Common myeloid progenitor, CD34-positive (primary cell): ENCODE data around the gene GPR148.
"Not testable (repeated sequence)": the region's sequence is repeated elsewhere in the genome, so short reads cannot be mapped to it uniquely, and the experiment has no call there.

Experiments
- CTCF ChIA-PET: fragments of 350-600 bp; sonication (Branson Sonifier 250); formaldehyde crosslinking; loops from one replicate; lab custom pipeline; 2021; ENCODE audit warnings: antibody characterized with exemption; lab: Charles Lee
- POLR2A ChIA-PET: fragments of 350-600 bp; sonication (Branson Sonifier 250); formaldehyde crosslinking; loops from one replicate; lab custom pipeline; 2021; ENCODE audit warnings: antibody characterized with exemption; lab: Charles Lee
- DNase-seq, 3 donors: peaks; one replicate each; pipeline versions ENCODE4 v3.0.0 to v3.0.0-alpha.2; 2013
- H3K27ac ChIP-seq, 2 experiments: 1 replicate in 1 of 2; 2 replicates in 1 of 2; pipeline ENCODE4 v1.7.0; 2013; ENCODE audit warnings: inconsistent platforms in 2 of 2, low read length in 2 of 2, mild to moderate bottlenecking in 2 of 2, low read depth in 1 of 2, moderate library complexity in 1 of 2; ENCODE audit not compliant: severe bottlenecking in 2 of 2, insufficient read depth in 1 of 2, poor library complexity in 1 of 2
- H3K27me3 ChIP-seq, 5 experiments: replicated peaks in 2 of 5; 1 replicate in 3 of 5; 2 replicates in 2 of 5; pipeline versions ENCODE4 v1.6.1 to v1.7.0; 2013; ENCODE audit warnings: low read length in 4 of 5, mild to moderate bottlenecking in 2 of 5, moderate library complexity in 2 of 5, inconsistent platforms in 1 of 5; ENCODE audit not compliant: insufficient read depth in 5 of 5, control insufficient read depth in 4 of 5
- H3K36me3 ChIP-seq, 4 experiments: 1 replicate in 2 of 4; 2 replicates in 2 of 4; pipeline versions ENCODE4 v1.6.1 to v1.7.0; 2013; ENCODE audit warnings: low read length in 3 of 4, control low read depth in 1 of 4, mild to moderate bottlenecking in 1 of 4; ENCODE audit not compliant: control insufficient read depth in 4 of 4, insufficient read depth in 4 of 4
- H3K4me1 ChIP-seq, 4 experiments: 1 replicate in 3 of 4; 2 replicates in 1 of 4; pipeline versions ENCODE4 v1.6.1 to v1.7.1; 2013; ENCODE audit warnings: low read length in 3 of 4, mild to moderate bottlenecking in 3 of 4, control low read depth in 1 of 4, inconsistent platforms in 1 of 4, moderate library complexity in 1 of 4; ENCODE audit not compliant: control insufficient read depth in 4 of 4, insufficient read depth in 4 of 4; ENCODE audit errors: control extremely low read depth in 1 of 4
- H3K4me3 ChIP-seq, 7 experiments: 1 replicate in 4 of 7; 2 replicates in 3 of 7; pipeline versions ENCODE4 v1.5.1 to v1.7.0; 2013; ENCODE audit warnings: mild to moderate bottlenecking in 7 of 7, low read length in 6 of 7, moderate library complexity in 6 of 7, inconsistent platforms in 2 of 7, low read depth in 2 of 7, control low read depth in 1 of 7; ENCODE audit not compliant: insufficient read depth in 4 of 7, control insufficient read depth in 1 of 7; ENCODE audit errors: extremely low read depth in 1 of 7
- H3K9me3 ChIP-seq, 5 experiments: 1 replicate in 4 of 5; 2 replicates in 1 of 5; pipeline versions ENCODE4 v1.6.1 to v1.7.1; 2013; ENCODE audit warnings: low read length in 4 of 5, mild to moderate bottlenecking in 2 of 5, inconsistent platforms in 1 of 5, low read depth in 1 of 5, moderate library complexity in 1 of 5; ENCODE audit not compliant: control insufficient read depth in 4 of 5, insufficient read depth in 2 of 5; ENCODE audit errors: control extremely low read depth in 1 of 5
- WGBS: methylation state at CpG from one replicate; pipeline ENCODE4 v1.1.5; 2013; ENCODE audit not compliant: insufficient coverage; 5-methylcytosine and 5-hydroxymethylcytosine counted together

The GPR148 gene

DNA sequence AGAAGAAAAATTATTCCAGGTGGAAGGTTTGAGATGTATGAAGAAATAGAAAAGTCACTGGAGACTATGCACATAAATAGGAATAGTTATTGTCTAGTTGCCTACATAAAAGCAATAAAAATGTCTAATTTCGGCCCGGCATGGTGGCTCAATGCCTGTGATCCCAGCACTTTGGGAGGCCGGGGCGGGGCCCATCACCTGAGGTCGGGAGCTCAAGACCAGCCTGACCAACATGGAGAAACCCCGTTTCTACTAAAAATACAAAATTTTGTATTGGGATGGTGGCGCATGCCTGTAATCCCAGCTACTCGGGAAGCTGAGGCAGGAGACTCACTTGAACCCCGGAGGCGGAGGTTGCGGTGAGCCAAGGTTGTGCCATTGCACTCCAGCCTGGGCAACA lies 3.4 kb downstream of the GPR148 start:
- H3K9me3 ChIP-seq, H3K36me3 ChIP-seq, H3K27ac ChIP-seq, DNase-seq, POLR2A ChIA-PET, H3K4me3 ChIP-seq: not testable (repeated sequence)
- CTCF ChIA-PET, result interaction anchor here (1.2 kb wide), 1 partner anchor 53 kb away, joined by 3 read pairs; no protein-coding TSS in a partner anchor
- WGBS, result 98% methylated on average over 9 of the region's 11 CpGs
- H3K4me1 ChIP-seq, result peaks cover 0 to 14% (median 12%) of the 10 kb centered on the region in 4 experiments
- H3K27me3 ChIP-seq, result peaks cover 0 to 11% (median 4%) of the 10 kb centered on the region in 5 experiments

DNA sequence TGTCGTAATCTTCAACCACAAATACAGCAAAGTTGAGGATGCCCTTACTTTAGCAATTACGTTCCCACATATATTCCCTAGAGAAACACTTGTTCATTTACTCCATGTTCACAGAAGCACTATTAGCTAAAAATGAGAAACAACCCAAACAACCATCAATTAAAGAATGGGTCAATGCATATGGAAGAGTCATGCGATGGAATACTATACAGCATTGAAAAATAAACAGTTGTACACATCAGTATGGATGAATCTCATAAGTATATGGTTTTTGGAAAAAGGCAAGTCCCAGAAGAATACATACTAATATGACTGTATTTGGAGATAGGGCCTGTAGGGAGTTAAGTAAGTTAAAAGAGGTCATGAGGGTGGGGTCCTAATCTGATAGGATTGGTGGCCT lies 6.3 kb downstream of the GPR148 start:
- Histone ChIP-seq H3K27ac (no peak overlapping the region), H3K4me3 (no peak overlapping the region), H3K4me1 (no peaks in the 10 kb centered on the region), H3K27me3 (peaks cover 0 to 5% (median 4%) of the 10 kb centered on the region in 5 experiments), H3K9me3 (peaks cover 0 to 6% (median 0%) of the 10 kb centered on the region in 5 experiments), H3K36me3 (no peaks in the 10 kb centered on the region)
- no CpG with 5 or more reads among the region's 3 CpGs for WGBS
- ChIA-PET CTCF (no interaction called here), POLR2A (no interaction called here)
- DNase-seq, result no peak

DNA sequence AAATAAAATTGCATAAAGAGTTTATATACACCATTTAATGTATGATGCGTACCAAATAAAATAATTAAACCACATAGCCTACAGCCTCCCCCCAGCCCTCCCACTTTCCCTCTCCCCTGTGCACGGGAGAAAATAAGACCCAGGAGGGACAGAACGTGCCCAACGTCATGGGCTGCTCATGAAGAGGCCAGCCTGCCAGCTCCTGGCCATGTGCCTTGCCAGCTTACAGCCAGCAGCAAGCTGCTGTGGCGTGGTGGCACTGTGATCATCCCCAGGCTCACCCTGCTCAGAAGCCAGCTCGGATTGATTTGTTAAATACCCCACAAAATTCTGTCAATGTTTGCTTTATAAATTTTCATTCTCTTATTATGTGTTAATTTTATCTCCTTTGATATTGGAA lies 7.6 kb downstream of the GPR148 start:
- Histone ChIP-seq H3K4me3 (no peak overlapping the region), H3K36me3 (no peaks in the 10 kb centered on the region), H3K9me3 (peaks cover 0 to 6% (median 0%) of the 10 kb centered on the region in 5 experiments), H3K27me3 (peaks cover 0 to 12% (median 2%) of the 10 kb centered on the region in 5 experiments), H3K27ac (no peak overlapping the region), H3K4me1 (no peaks in the 10 kb centered on the region)
- no peak for DNase-seq
- CTCF ChIA-PET, result no interaction called here
- 67% methylated on average over 1 of the region's 6 CpGs for WGBS
- POLR2A ChIA-PET, result no interaction called here

DNA sequence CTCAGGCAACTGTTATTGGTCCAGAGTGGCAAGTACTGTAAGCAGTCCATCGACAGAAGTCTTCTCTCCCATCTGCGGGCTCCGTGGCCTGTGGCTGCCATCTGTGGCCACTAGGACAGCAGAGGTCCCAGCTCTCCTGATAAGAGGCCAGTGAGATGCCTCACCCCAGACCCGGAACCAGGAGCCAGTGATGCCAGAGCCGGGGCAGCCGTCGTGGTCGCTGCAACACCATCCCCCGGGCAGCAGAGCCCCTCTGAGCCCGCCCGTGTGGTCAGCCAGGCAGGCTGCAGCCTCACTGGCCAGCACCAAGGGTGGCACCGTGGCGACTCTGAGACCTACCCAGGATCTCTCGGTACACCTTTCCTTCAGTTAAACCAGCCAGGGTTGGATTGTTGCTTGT lies 8.7 kb downstream of the GPR148 start:
- Histone ChIP-seq H3K27ac (no peak overlapping the region), H3K9me3 (peaks cover 0 to 6% (median 0%) of the 10 kb centered on the region in 5 experiments), H3K4me1 (no peaks in the 10 kb centered on the region), H3K27me3 (peaks cover 0 to 17% (median 2%) of the 10 kb centered on the region in 5 experiments), H3K36me3 (no peaks in the 10 kb centered on the region), H3K4me3 (no peak overlapping the region)
- ChIA-PET POLR2A (no interaction called here), CTCF (no interaction called here)
- no peak for DNase-seq
- WGBS, result 93% methylated on average over 13 of the region's 14 CpGs

DNA sequence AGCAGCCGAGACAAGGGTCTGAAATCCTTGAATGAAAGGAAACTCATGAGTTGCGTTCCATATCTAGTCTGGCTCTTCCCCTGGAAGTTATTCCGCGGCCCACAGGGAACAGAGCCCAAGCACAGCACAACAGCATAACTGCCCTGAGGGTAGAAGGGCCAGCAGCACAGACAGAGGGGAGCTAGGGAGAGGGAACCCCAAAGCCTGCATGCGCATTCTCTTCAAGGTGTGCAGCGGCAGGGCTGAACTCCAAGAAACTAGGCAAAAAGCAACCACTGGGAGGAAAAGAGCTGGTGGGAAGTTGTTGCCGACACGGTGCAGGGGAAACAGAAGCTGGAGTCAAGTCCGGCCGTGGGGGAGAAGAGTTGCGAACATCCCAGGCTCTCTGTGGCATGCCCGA lies 11.8 kb downstream of the GPR148 start:
- DNase-seq, result no peak
- Histone ChIP-seq H3K4me3 (no peak overlapping the region), H3K9me3 (peaks cover 0 to 5% (median 0%) of the 10 kb centered on the region in 5 experiments), H3K27ac (no peak overlapping the region), H3K36me3 (no peaks in the 10 kb centered on the region), H3K4me1 (no peaks in the 10 kb centered on the region), H3K27me3 (peaks cover 0 to 41% (median 6%) of the 10 kb centered on the region in 5 experiments)
- WGBS, result 77% methylated on average over 12 of the region's 12 CpGs
- ChIA-PET POLR2A (no interaction called here), CTCF (no interaction called here)

DNA sequence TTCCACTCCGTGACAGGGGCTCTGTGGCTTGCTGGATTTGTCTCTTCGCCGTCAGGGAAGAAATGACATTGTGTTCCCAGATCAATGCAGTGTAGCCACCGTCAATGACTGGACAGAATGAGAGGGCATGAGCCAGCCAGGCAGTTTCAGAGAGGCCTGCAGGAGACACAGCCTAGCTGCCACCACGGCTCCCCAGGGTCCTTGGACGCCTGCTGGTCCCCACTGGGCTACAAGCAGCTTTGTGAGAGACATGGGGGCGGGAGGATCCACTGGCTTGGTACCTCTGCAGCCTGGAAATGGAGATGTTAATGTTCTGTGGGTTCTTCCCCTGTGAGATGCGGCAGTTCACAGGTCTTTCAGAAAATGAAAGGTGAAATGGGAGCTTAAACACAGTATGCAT lies 14.4 kb downstream of the GPR148 start:
- Histone ChIP-seq H3K9me3 (peaks cover 0 to 5% (median 0%) of the 10 kb centered on the region in 5 experiments), H3K4me3 (no peak overlapping the region), H3K36me3 (no peaks in the 10 kb centered on the region), H3K27me3 (peaks cover 0 to 41% (median 9%) of the 10 kb centered on the region in 5 experiments), H3K27ac (no peak overlapping the region), H3K4me1 (no peaks in the 10 kb centered on the region)
- ChIA-PET CTCF (no interaction called here), POLR2A (no interaction called here)
- no peak for DNase-seq
- 79% methylated on average over 8 of the region's 8 CpGs for WGBS

DNA sequence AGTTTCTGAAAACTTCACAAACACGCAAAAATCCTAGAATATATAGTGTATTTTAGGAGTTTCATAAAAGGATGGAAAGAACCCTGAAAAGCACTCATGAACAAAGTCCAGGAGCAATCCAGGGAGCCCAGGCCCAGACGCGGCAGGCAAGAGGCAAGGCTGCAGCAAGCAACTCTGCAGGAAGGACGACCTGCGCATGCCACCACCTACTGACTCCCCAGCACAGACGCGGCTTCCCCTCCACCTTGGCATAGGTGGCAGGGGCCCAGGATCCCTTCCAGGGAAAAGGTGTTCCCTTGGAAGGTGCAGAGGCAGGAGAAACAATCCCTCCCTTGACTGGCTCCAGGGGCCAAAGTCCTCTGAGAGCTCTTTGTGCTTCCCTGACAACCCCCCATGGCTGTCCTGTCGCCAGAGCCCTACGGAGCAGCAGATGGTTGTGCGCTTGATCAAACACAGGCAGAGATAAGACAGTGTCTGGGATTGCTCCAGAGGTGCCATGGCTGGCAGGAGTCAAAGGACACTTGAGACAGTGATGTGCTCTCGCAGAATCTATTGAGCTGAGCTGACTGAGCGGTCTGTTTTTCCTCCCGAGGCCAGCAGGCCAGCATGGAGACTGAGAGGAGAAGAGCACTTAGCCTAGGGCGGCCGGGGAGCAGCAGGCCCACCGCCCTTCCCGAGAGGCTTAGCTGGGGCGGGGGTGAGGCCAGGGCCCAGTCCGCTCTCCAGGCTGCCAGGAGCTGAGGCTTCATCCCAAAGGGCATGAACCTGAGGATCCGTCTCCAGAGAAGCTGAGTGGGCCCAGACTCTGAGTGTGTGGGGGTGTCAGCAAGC lies 15.6 kb downstream of the GPR148 start:
- Histone ChIP-seq H3K4me3 (no peak overlapping the region), H3K4me1 (no peaks in the 10 kb centered on the region), H3K27me3 (peaks cover 0 to 45% (median 9%) of the 10 kb centered on the region in 5 experiments), H3K27ac (no peak overlapping the region), H3K36me3 (no peaks in the 10 kb centered on the region), H3K9me3 (peaks cover 0 to 5% (median 0%) of the 10 kb centered on the region in 5 experiments)
- no peak for DNase-seq
- CTCF ChIA-PET, result no interaction called here
- POLR2A ChIA-PET, result no interaction called here
- 33% methylated on average over 15 of the region's 20 CpGs for WGBS
